HG03039 (cell line): ENCODE measurements around the gene KRT3.

Experiments used
- ATAC-seq: cut with Tn5 transposase; IDR thresholded peaks from one replicate; pipeline ENCODE4 v1.9.1; 2021; ENCODE audit warnings: mild to moderate bottlenecking, moderate library complexity; ENCODE audit not compliant: unreplicated experiment

Gene KRT3

GRCh38 chr12:52795694-52796428, at the start of gene KRT3:
KRT3 (minus strand) TSS chr12:52796117; CDS start chr12:52796042, 75 bp downstream.
- ATAC-seq, result no peak

GRCh38 chr12:52844386-52844785, 48.5 kb upstream of the KRT3 start:
- ATAC-seq, result no peak

- ATAC-seq, result no peak
Observed at GRCh38 chr12:52839436-52840105, 43.7 kb upstream of the KRT3 start.

- no peak for ATAC-seq
Observed at GRCh38 chr12:52838609-52839435, 42.9 kb upstream of the KRT3 start.

- no peak for ATAC-seq
Observed at GRCh38 chr12:52837781-52838608, 42.1 kb upstream of the KRT3 start.

GRCh38 chr12:52837413-52837741, 41.5 kb upstream of the KRT3 start:
- ATAC-seq, result no peak

- no peak for ATAC-seq
Observed at GRCh38 chr12:52836491-52837412, 40.8 kb upstream of the KRT3 start.

GRCh38 chr12:52836042-52836466, 40.1 kb upstream of the KRT3 start:
- ATAC-seq, result no peak

GRCh38 chr12:52835271-52836041, 39.5 kb upstream of the KRT3 start:
- no peak for ATAC-seq

GRCh38 chr12:52834727-52835001, 38.7 kb upstream of the KRT3 start:
- ATAC-seq, result no peak

- no peak for ATAC-seq
Observed at GRCh38 chr12:52833922-52834726, 38.2 kb upstream of the KRT3 start, which contains the start of gene KRT79. KRT79 (minus strand) TSS chr12:52834311; CDS start chr12:52834260, 51 bp downstream.

GRCh38 chr12:52832985-52833905, 37.3 kb upstream of the KRT3 start:
- ATAC-seq, result no peak

GRCh38 chr12:52832451-52832850, 36.5 kb upstream of the KRT3 start:
- no peak for ATAC-seq

GRCh38 chr12:52831251-52831650, 35.3 kb upstream of the KRT3 start:
- no peak for ATAC-seq

- no peak for ATAC-seq
Observed at GRCh38 chr12:52829986-52830770, 34.3 kb upstream of the KRT3 start.

- ATAC-seq, result no peak
Observed at GRCh38 chr12:52828591-52829021, 32.7 kb upstream of the KRT3 start.
